Sigmoid colon (tissue), 4 donors: ENCODE measurements around the gene ERP27.

ENCODE experiments used
- EP300 ChIP-seq, 4 donors: sonication (generic); formaldehyde crosslinking; IDR thresholded peaks; one replicate each; pipeline ENCODE4 v1.6.1; 2017; ENCODE audit warnings: antibody characterized with exemption in 4 of 4
- POLR2AphosphoS5 ChIP-seq, 4 donors: sonication (generic); formaldehyde crosslinking; IDR thresholded peaks; one replicate each; pipeline ENCODE4 v1.6.1; 2017; ENCODE audit warnings: antibody characterized with exemption in 4 of 4
- TF ChIP-seq, protein P1 (sequence below), 4 experiments: fragments of 450-650 bp in 3 of 4; fragments of 200-600 bp in 1 of 4; IDR thresholded peaks; one replicate each; pipeline ENCODE4 v1.5.1; 2016 to 2019; ENCODE audit warnings: antibody characterized with exemption in 4 of 4, mild to moderate bottlenecking in 3 of 4, moderate library complexity in 2 of 4

DNA sequence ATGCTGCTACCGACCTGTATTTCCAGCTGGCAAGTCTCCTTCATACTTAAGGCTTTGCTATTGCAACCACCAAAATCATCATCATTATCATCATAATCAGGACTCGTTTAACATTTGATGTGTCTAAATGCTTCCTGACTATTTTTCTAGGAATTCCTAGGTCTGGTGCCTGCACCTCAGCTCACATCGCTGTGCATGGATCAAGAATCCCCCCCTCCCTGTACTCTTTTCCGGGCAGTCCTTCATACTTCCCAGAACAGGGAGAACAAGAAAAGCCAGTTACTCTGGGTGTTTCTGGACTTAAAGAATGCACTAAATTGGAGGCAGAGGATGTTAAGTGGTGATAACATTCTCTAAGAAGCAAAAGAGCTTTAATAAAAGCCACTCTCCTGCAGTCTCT lies 9.4 kb downstream of the ERP27 start:
- TF ChIP-seq, protein P1, sequence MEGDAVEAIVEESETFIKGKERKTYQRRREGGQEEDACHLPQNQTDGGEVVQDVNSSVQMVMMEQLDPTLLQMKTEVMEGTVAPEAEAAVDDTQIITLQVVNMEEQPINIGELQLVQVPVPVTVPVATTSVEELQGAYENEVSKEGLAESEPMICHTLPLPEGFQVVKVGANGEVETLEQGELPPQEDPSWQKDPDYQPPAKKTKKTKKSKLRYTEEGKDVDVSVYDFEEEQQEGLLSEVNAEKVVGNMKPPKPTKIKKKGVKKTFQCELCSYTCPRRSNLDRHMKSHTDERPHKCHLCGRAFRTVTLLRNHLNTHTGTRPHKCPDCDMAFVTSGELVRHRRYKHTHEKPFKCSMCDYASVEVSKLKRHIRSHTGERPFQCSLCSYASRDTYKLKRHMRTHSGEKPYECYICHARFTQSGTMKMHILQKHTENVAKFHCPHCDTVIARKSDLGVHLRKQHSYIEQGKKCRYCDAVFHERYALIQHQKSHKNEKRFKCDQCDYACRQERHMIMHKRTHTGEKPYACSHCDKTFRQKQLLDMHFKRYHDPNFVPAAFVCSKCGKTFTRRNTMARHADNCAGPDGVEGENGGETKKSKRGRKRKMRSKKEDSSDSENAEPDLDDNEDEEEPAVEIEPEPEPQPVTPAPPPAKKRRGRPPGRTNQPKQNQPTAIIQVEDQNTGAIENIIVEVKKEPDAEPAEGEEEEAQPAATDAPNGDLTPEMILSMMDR (IDR thresholded peaks at IDR 0.05) = no peak
- TF ChIP-seq EP300 (IDR thresholded peaks at IDR 0.05) = no peak
- TF ChIP-seq POLR2AphosphoS5 (IDR thresholded peaks at IDR 0.05) = no peak
